ENCODE measurements around the gene DTNB.
"Not testable (repeated sequence)": the region's sequence is repeated elsewhere in the genome, so short reads cannot be mapped to it uniquely, and the experiment has no call there.

The DTNB gene

DNA sequence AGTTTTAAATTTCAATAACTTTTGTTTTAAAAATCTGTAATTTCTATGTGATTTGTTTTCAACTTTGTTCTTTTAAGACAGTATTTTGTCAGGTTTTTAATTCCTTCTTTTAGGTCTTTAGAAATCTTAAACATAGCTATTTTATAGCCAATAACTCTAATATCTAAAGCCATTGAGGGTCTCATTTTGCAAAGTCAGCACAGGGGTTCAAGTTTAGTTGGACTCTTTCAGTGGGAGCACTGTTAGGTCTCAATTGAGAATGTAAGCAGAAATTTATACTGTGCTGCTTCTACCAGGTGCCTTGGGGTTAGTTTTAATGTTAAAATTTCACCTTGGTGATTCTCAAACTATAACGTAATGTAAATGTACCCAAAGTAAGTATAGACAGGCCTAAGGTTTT, 226.4 kb downstream of the DTNB start:
- DNase-seq, result no peak

DNA sequence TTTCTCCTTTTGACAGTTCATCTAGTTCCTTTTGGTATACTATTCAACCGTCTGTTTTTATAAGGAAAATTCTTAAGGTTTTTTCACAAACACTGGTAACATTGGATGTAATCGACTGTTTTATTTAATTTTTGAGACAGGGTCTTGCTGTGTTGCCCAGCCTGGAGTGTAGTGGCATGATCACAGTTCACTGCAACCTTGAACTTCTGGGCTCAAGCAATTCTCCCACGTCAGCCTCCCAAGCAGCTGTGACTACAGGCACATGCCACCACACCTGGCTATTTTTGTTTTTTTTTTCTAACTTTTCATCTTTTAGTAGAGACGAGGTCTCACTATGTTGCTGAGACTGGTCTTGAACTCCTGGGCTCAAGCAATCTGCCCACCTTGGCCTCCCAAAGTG, 227.3 kb downstream of the DTNB start:
- DNase-seq, result no peak

DNA sequence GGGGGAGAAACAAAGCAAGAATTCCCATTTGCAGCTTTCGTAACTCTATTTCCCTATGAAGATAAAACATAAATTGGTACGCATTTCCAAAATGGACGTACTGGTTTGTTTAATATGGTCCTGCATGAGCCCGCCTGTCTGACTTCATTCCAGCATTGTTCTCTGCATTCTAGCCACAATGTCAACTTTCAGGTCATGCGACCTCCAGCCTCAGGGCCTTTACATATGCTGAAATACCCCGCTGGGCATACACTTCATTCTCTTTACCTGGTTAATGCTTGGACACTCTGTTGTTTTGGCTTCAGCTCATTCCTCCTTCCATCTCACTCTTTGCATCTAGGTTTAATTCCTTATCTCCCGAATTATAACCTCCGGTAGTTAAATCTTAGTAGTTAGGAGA, 227.9 kb downstream of the DTNB start:
- DNase-seq, result no peak

DNA sequence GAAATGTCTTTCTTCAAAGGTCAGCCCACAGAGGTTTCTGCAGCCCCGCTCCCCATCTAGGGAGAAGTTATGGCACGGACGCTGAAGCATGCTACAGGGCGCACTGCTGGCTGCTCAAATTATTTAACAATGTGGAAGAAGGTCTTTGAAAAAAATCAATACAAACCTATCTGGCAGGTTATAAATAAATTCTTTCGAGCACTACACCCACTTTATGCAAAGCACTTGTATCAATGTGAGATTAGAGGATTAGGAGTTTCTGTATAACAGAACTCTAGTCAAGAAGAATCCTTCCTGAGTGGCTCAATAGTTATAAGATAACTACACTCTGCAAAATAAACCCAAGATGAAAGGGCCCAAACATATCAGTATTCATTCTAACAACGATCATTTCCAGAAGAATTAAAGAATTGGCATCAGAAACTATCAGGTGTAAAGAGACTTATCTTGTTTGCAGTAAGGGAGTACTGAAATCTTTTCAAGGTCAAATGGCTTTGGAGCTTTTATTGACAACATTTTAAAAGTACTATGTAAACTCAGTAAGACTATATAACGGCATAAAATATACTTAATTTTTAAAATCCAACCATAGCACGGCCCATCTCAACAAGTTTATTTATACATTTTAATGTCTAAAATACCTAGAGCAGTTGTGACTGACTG, 228.6 kb downstream of the DTNB start:
- DNase-seq, result no peak

DNA sequence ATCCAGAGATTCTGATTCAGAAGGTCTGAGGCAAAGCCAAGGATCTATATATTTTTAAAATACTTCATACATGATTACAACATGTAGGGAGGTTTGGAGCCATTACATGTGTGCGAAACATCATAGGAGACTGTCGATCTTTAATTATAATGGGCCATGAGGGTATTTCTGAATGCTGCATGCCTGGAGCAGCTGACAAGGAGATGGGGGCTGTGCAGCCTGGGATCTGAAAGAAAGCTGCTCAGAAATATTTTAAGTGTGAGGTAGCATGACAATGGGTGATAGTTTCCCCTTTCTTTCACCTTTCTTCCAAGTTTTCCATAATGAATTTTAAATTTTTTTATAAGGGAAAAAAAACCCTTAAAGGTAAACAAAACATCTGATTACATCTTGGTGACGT, 229.6 kb downstream of the DTNB start:
- no peak for DNase-seq

DNA sequence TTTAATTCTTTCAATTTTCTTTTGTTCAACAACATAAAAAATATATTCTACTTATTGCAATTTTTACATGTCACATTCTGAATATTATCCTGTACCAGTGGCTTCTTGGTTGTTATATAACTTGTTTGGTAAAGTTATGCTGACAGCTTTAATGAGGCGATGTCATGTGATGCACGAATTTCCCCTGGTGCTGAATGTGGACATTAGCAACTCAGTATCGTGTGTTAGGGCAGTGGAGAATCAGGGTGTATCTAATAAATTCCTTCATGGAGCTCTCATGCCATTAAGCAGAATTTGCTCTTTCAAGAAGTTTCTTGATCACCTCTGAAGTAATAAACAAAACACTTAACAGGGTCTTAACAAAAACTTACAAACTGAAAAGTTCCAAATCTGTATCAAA, 232.0 kb downstream of the DTNB start:
- no peak for DNase-seq

DNA sequence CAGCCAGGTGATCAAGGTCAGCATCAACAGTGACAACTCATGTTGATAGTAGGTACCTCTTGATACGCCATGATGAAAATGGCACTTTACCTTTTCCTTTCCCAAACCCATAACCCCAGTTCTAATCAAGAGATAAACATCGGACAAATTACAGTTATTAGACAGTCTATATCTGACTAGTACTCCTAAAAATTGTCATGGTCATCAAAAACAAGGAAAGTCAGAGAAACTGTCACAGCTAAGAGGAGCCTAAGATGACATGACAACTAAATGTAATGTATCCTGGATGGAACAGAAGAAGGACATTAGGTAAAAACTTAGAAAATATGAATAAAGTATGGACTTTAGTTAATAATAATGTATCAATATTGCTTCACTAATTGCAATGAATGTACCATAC, 234.6 kb downstream of the DTNB start:
- DNase-seq, result no peak

DNA sequence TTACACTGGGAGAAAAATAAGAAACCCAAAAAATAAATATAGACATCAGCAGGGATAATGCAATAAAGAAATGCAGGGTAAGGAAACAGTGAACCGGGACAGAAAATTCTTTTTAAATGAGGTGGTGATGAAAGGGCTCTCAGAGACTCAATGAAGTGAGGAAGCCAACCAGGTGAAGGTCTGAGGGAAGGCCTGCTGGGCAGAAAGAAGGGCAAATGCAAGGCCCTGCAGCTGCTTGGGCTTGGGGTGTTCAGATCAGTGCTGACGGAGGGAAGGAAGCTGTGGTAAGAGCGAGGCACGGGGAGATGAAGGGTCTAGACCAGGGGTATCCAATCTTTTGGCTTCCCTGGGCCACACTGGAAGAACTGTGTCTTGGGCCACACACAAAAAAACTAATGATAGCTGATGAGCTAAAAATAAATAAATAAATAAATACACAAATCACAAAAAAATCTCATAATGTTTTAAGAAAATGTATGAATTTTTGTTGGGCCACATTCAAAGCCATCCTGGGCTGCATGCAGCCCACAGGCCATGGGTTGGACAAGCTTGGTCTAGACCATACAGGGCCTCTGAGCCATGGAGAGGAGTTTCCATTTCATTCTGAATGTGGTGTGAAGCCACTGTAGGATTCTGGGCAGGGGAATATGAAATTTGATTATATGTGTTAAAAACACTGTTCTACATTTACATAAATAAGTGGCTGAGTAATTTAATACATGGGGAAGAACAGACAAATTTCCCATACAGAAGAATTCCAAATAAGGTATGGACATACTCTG, 235.3 kb downstream of the DTNB start:
- no peak for DNase-seq

DNA sequence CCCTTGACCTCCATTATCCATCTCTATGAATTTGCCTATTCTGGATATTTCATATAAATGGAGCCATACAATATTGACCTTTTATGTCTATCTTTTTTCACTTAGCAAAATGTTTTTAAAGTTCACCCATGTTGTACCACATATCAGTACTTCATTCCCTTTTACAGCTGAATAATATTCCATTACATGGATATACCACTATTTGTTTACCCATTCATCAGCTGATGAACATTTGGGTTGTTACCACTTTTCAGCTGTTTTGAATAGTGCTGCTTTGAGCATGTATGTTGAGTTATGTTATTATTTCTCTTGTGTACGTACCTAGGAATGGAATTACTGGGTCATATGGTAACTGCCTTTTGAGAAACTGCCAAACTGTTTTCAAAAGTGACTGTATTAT, 238.0 kb downstream of the DTNB start:
- no peak for DNase-seq

DNA sequence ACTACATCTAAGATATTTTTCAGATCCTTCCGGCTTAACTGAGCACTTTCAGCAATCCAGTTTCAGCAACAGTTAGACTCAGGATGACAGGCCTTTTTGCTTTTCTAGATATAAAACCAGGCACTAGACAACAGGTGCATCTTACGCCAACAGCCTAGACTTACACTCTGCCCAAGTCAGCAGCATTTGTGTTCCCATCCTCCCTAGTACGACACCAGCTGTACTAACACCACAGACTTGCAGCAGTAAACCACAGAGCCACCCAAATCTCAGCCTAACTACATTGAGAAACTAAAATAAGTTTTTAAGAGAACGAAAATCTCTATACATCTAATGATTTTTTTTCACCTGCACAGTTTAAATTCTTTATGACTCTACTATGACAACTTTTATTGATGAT, 241.8 kb downstream of the DTNB start:
- no peak for DNase-seq

DNA sequence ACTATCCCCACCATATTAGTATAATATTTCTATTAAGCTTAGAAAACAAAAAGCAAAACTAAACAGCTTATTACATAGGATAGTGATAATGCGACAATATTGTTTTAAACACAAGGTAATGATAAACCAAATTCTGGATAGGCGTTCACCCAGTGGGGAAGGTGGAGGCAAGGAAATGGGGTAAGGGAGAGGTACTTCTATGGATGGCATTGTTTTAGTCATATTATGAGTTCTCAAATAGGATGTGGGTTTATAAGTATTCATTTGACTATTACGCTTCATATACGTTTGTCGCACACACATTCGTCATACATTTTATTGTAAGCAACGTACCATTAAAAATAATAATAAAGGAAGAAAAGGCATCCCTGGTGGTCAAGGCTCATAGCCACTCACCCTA, 242.8 kb downstream of the DTNB start:
- DNase-seq, result no peak

DNA sequence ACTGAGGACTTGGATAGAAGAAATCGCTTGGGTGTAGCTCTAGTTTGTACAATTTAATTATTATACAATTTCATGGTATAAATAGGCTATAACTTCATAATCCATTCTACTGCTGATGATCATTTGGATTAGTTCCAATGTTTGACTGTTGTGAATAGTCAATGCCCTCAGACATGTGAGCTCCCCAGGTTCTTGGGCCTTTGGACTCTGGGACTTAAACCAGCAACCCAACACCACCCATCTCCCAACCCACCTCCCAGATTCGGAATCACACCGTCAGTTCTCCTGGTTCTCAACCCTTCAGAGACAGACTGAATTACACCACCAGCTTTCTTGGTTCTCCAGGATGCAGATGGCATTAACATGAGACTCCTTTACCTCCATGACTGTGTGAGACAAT, 247.1 kb downstream of the DTNB start:
- no peak for DNase-seq

DNA sequence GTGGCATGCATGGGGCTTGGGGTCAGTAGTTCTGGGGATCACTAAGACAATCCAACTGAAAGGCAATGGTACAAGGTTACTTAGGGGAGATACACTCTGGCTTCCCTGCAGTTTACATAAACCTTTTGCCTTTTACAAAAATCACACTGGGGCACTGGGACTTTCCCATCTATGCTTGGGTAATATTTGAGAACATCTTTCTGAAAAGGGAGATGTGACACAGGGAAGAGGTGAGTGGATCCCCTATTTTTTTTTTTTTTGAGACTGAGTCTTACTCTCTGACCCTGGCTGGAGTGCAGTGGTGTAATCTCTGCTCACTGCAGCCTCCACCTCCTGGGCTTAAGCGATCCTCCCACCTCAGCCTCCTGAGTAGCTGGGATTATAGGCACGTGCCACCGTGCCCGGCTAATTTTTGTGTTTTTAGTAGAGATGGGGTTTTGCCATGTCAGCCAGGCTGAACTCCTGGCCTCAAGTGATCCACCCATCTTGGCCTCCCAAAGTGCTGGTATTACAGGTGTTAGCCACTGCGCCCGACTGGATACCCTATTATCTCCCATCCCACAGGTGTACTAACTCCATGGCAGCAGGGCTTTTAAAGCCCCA, 248.8 kb downstream of the DTNB start:
- no peak for DNase-seq

DNA sequence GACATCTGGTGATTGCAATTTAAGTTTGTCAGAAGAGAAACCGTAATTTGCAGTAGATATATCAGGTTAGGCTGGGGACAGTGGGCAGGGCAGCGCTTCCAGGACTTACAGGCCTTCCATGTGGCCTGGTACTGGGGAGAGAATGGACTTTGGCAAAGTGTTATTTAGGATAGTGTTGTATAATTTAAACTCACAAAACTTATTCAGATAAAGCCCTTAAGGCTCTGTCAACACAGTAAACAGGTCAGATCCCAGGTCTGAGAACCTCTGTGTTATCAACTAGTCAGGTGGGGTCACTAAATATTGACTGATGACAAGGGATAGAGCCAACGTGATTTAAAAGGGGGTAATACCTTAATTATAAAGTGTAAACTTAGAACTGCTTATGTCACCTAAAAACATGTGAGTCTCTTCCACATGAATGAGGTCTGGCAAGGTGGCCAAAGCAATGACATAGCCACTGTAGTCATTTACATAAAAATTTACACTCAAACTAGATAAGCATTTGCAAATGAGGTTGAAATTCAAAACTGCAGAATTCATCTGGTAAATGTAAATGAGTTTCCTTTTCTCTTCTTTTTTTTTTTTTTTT, 251.5 kb downstream of the DTNB start:
- no peak for DNase-seq

DNA sequence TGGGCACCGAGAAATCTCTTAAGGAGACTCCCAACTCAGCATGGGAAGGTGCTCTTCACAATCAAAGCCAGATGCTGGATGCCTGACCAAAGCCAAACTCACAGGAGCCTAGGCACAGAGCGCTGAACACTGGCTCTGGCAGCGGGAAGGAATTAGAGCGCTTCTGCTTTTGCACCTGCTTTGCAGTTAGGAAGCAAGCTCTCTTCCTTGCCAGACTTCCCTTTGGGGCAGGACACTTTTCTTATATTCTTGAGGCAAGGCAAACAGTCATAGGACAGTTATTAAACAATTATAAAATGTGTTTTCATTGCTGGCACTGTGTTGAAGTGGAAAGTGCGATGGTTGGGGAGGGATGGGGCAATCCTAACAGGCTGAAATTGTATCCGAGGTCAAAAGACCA, 252.1 kb downstream of the DTNB start:
- no peak for DNase-seq

DNA sequence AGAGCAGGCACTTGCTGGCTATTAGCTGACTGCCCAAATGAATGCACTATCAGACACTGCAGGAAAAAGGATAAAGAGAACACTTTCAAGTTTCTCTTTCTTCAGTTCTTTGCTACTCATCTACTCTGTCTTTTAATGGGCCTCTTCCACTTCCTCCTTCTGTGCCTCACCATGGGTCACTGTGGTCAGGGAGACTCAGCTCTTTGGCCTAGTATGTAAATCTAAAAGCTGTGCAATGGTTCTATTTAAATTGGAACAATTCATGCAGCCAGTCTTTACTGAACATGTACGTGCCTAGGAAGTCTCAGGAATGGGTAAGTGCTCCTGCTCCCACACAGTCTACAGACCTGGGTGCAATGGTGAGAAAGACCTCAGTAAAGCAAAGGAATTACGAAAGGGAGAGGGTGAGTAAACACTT, 252.5 kb downstream of the DTNB start:
- DNase-seq, result no peak

DNA sequence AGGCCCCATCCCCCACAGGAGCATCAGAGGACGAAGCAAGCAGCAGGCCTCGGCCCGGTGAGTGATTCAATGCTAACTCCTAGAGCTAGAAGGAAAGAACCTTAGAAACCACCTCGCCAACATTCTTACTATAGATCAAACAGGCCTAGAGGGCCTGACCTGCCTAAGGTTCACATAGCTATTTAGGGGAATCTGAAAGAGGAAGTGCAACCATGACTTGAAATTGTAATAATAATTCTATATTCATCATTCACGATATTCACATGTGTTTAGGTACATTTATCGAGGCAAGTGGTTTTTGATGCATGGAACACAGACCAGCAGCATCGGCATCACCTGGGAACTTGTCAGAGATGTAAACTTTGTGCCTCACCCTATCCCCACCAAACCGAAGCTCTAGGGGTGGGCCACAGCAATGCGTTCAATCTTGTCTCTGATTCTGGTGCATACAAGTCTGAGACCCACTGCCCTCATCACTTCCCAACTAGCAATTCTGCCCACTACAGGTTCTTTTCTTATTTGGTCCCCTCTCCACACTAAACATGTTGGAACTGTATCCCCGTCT, 253.6 kb downstream of the DTNB start:
- no peak for DNase-seq

DNA sequence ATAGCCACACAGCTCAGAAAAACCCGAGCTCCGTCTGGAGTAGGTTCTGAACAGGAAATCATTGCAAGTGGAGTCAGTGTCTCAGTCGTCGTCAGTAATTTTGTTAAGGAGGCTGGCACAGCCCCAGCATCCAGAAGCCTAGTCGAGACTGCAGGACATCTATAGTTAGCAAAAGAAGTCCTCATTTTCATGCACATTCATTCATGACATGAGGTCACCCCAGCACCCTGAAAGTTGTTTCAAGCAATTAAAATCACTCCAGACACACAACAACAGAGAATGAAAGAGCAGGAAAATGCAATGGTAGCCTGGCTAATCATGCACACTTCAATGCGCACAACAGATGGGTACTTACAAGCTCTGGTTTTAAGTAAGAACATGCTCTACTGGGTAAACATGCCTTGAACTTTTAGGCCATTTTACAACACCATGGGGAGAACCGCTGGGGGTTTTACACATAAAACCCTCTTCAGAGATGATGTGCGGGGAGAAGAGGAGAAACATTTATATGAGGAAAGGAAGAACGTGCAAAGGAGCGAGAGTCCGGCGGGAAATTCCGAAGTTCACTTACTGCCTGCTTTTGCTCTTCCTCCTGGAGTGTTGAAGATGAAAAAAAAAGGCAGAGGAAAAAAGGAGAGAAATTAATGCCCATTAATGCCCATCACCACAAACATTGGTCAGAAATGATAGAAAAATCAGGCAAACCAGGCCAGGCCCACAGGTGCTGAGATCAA, 254.3 kb downstream of the DTNB start:
- peak; percentile 9 for DNase-seq

DNA sequence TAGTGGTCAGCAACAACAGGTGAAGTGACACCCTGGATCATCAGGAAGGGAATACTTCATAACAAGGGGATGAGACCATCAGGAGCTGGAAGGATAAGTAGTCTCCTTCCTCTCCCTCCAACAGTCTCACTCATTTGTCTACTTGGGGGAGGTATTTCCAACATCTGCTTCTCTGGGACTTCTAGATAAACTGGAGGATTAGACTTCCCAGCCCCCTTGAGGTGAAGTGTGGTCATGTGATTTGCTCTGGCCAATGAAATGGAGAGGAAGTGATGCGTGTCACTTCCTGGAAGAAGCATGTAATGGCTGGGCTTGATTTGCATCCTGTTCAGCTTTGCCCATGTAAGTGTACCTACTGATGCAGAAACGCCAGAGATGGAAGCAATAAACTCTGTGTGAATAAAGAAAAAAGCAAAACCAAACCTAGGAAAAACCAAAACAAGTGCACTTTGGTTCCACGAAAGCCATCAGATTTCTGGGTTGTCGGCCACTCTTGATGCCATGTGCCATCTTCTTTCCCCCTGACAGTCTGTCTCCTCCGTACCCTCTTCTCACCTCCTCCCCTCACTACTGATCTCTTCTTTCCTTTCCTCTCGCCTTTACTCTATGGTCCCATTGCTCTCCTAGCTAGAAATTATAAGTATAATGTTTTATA, 255.5 kb downstream of the DTNB start:
- no peak for DNase-seq

DNA sequence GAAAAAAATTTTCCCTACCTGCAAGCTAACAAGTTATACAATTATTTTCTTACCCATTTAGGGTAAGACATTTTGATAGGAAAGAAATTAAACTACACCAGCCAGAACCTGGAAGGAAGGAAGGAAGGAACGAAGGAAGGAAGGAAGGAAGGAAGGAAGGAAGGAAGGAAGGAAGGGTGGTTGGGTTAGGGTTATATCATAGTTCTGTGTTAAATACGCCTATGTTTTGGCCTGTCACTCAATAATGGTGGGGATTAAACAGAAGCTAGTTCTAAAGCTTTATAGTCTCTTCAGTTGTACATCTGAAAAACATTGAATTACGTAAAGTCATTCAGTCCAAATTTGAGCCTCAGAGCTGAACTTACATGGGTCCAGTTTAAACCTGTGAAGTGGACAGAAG, 256.7 kb downstream of the DTNB start:
- no peak for DNase-seq

DNA sequence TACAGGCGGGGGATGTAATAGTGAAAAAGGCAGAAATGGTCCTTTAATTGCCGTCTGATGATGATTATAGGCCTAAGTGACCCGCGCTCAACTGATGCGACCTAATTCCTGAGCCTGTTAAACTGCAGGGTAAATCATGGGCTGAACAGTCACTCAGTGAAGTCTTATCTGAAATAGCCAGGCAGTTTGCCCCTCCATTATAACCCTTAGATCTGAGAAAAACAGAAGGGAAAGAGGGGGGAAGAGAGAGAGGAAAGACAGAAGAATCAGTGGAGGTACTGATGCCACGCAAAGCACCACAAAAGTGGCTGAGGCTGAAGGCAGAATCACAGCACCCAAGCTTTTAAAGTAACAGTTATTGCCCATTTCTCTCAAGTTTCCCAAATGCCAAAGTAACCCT, 258.6 kb downstream of the DTNB start:
- no peak for DNase-seq

DNA sequence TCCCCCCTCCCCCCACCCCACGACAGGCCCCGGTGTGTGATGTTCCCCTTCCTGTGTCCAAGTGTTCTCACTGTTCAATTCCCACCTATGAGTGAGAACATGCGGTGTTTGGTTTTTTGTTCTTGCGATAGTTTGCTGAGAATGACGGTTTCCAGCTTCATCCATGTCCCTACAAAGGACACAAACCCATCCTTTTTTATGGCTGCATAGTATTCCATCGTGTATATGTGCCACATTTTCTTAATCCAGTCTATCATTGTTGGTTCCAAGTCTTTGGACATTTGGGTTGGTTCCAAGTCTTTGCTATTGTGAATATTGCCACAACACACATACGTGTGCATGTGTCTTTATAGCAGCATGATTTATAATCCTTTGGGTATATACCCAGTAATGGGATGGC, 260.0 kb downstream of the DTNB start:
- not testable (repeated sequence) for DNase-seq
